ENCODE results near the gene HDLBP.

The HDLBP gene

DNA sequence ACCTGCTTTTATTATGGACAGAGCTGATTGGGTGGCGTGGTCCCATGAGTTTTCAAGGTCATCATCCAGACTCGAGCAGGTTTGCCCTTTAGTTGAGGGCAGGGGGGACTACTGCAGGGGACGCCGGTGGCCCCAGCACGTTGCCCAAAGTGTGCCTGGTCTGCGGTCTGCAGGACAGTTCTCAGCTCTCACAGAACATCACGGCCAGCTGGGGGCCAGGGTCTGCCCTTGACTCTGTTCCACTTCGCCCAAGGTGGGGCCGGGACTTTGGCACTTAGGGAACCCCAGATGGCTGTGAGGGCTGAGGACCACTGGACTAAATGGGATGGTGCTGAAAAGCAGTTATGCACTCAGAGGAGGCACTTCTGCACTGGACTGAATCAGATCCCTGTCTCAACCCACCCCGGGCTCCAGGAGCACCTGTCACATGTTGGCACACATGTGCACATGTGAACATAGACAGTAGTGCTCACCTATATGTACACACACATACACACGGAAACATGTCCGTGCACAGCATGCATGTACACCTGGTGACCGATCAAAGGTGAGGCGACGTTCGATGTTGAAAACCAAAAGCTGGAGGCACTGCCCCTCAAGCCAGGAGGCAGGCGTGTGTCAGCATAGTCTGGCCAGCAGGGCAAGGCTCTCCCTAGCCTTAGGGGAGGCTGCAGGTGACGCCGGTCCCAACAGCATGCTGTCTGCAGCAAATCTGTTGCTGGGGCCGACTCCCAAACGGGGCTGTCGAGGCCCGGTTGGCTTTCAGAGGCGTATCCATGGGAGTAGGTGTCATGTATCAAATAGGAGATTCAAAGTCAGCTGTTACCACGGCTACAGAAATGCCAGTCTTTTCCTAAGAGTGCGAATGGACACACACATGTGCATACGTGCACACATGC, 116.8 kb downstream of the HDLBP start:
- no peak for TF ChIP-seq GATA2 (IDR thresholded peaks at IDR 0.05; ENCODE audit: low read depth, low read length)
- no peak for TF ChIP-seq GATA3 (IDR thresholded peaks at IDR 0.05; ENCODE audit: low read depth, low read length)

DNA sequence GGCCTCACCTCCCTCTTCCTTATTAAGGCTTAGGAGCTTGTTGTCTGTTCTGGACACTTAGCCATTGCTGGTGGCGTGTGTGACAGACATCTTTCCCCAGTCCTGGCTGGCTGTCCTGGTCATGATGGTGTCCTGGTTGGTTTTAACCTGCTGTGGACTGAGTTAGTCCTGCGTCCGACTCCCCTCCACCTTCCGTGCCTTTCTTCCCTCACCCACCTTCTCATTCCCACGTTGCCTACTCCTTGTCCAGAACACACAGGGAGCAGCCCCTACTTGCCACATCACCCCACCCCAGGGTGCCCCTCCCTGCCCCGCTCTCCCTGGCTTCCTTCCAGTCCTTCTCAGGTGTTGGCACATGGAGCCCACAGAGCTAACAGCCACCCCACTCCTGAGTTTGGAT, 117.5 kb downstream of the HDLBP start:
- TF ChIP-seq GATA2 (IDR thresholded peaks at IDR 0.05; ENCODE audit: low read depth, low read length): no peak

DNA sequence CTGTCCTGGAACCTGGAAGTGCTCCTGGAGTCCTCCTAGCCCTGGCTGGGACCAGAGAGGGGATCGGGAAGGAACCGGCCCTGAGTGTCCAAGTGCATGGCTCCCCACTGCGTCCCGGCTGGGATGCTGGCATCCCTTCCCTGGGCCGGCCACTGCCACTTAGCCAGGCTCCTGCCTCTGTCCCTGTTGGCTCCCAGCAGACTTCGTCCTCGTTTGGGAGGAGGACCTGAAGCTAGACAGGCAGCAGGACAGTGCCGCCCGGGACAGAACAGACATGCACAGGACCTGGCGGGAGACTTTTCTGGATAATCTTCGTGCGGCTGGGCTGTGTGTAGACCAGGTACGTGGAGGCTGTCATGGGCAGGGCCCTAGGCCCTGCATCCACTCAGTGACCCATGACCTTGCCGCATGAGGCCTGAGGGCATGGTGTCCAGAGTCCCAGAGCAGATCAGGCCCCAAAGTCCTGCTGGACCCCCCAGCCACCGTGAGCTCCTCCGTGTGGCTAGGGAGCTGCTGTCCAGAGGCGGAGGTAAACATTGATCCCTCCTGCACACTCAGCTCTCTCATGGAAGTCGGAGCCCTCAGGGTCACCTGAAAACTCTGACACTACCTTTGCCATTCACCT, 119.9 kb downstream of the HDLBP start:
- TF ChIP-seq GATA2 (IDR thresholded peaks at IDR 0.05; ENCODE audit: low read depth, low read length) (no peak), GATA3 (IDR thresholded peaks at IDR 0.05; ENCODE audit: low read depth, low read length) (no peak)

DNA sequence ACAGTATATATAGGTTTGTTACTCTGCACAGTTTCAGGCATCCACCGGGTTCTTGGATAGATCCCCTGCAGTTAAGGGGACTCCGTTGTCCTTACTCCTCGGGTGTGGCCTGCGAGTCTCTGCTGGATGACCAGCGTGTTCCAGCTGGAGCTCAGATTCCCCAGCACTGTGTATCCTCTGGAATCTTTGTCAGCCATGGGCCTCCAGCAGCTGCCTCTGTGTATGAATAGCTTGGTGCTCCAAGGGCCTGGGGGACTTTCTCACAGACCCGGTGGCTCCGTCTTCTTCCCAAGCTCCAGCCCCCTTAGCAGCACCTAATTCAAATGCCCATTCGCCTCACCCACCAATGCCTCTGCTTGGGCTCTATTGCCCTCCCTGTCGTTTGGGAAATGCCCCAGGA, 120.7 kb downstream of the HDLBP start:
- TF ChIP-seq GATA3 (IDR thresholded peaks at IDR 0.05; ENCODE audit: low read depth, low read length): no peak
- no peak for TF ChIP-seq GATA2 (IDR thresholded peaks at IDR 0.05; ENCODE audit: low read depth, low read length)

DNA sequence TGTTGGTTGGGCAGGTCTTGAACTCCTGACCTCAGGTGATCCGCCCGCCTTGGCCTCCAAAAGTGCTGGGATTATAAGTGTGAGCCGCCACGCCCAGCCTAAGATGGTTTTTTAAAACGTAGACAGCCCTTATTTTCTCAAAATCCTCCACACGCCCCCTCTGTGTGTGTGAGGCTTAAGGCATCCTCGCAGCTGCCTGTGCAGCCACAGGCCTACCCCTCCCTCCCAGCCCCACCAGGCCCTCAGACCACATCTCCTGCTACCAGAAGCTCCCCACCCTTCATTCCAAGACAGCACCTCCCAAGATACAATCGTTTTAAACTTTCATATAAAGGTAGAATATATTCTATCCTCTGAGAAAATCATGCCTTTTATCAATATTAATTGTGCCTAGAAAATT, 122.2 kb downstream of the HDLBP start:
- TF ChIP-seq GATA2 (IDR thresholded peaks at IDR 0.05; ENCODE audit: low read depth, low read length) (no peak), GATA3 (IDR thresholded peaks at IDR 0.05; ENCODE audit: low read depth, low read length) (no peak)

DNA sequence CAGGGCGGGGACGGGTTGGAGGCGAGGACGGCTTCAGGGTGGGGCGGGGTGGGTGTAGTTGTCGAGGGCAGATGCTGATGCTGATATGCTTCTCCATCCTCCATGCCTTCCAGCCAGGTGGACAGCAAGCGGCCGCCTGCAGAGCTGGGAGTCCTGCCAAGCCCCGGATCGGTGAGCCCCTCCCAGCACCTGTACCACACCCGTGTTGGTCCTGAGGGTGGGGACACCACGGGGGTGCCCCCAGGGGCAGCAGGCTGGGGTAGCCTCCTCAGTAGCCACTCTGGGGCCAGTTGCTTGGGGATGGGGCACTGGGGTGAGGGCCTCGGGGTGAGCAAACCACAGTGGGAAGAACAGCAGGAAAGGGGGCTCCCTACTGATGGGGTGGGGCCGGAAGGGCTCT, 124.4 kb downstream of the HDLBP start:
- TF ChIP-seq GATA3 (IDR thresholded peaks at IDR 0.05; ENCODE audit: low read depth, low read length): no peak
- TF ChIP-seq GATA2 (IDR thresholded peaks at IDR 0.05; ENCODE audit: low read depth, low read length): no peak

DNA sequence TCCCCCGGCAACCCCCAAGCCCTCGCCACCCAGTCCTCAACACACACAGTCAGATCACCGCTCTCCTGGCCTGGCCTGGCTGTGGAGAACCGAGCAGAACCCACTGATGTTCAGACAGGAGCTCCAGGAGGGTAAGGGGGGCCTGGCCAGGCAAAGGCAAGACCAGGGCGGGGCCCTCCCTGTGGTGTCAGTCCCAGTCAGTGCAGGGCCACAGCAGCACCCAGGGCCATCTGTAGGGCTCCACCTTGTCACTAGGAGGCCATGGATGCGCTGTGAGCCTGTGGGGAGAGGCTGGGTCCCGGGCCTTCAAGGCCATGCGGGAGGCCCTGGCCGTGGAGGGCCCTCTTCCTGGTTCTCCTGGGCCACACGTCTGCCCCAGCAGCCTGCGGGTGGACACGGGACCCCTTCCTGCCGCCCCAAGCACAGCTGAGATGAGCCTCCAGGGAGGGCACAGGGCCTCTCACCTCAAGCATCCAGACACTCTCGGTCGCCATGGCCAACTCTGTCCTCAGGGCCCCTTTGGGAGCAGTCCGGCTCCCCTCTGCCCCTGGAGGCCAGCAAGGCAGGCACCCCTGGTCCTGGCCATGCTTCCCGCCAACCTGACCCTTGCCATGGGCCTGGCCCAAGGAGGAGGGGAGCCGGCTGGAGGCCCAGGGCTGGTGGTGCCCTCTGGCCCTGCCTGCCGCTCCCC, 125.0 kb downstream of the HDLBP start:
- no peak for TF ChIP-seq GATA3 (IDR thresholded peaks at IDR 0.05; ENCODE audit: low read depth, low read length)
- no peak for TF ChIP-seq GATA2 (IDR thresholded peaks at IDR 0.05; ENCODE audit: low read depth, low read length)

DNA sequence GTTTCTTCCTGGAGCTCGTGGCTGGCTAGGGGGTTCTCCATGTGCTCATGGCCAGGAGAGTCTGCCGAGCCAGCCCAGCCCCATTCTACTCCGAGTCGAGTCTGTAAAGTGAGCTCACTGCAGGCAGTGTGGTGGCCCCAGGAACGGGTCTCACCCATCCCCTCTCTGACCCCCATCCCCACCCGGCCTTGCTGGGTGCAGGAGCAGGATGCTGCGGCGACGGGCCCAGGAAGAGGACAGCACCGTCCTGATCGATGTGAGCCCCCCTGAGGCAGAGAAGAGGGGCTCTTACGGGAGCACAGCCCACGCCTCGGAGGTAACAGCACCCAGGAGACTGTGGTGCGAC, 125.6 kb downstream of the HDLBP start:
- no peak for TF ChIP-seq GATA2 (IDR thresholded peaks at IDR 0.05; ENCODE audit: low read depth, low read length)
- TF ChIP-seq GATA3 (IDR thresholded peaks at IDR 0.05; ENCODE audit: low read depth, low read length): no peak

DNA sequence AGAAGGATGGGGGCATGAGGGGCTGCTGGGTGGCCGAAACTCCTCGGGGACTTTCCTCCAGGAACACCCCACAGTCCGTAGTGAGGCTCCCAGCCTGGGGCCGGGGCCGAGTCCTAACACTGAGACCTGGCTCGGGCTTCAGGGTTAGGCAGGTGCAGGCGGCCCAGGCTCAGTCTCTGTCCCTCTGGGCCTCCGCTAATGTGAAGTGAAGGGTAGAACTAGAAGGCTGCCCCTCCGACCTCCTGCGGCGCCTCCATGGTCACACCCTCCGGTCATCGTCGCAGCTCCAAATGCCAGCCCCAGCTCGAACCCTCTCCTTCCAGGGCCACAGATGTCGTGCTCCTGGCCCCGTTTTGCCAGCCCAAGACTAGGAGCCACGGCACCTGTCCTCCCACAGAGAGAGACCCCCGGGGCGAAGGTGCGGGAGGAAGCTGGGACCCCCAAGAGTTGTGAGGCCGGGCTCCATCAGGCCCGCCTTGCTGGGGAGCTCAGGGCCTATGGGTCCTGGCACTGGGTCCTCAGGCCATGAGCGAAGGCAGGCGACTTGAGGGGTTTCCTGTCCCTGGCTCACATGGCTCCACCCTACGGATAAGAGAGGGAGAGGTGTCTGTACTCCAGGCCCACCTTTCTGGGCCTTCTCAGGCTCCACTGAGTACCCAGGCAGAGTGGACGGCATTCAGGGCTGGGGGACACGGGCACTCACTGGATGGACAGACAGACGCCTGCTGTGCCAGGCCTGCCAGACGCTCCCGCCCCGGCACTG, 126.2 kb downstream of the HDLBP start:
- no peak for TF ChIP-seq GATA2 (IDR thresholded peaks at IDR 0.05; ENCODE audit: low read depth, low read length)
- TF ChIP-seq GATA3 (IDR thresholded peaks at IDR 0.05; ENCODE audit: low read depth, low read length): no peak

DNA sequence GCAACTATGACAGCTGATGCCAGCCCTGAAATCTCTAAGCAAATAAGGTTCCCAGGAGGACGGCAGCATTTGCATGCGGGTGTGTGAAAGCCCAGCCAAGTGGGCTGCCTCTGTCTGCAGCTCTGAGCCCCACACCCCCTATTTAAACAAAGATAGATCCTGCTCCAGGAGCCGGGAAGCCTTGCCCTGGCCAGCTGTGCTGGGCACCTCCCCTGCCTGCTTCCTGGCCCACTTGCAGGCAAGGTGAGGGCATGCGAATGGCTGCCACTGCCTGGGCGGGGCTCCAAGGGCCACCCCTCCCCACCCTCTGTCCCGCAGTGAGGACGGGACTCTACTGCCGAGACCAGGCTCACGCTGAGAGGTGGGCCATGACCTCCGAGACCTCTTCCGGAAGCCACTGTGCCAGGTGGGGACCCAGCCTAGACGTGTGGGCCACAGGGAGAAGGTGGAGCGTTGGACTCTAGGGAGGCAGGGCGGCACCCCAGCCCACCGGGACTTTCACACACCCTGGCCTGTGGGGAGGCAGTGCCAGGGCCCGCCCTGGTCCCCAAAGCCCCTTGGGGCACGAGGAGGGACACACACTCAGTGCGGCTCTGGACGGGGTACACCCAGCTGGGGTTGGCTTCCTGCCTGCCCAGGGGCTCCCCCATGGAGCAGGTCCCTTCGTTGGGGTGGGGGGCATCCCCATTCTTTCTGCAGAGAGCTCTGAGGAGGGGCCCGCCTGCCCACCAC, 126.9 kb downstream of the HDLBP start, which contains the start of gene ANO7:
ANO7 (plus strand) TSS at position 317 of the 732 bp plus-strand sequence. CDS start 1,387 bp downstream, outside the sequence.
- TF ChIP-seq GATA2 (IDR thresholded peaks at IDR 0.05; ENCODE audit: low read depth, low read length) (no peak), GATA3 (IDR thresholded peaks at IDR 0.05; ENCODE audit: low read depth, low read length) (no peak)

DNA sequence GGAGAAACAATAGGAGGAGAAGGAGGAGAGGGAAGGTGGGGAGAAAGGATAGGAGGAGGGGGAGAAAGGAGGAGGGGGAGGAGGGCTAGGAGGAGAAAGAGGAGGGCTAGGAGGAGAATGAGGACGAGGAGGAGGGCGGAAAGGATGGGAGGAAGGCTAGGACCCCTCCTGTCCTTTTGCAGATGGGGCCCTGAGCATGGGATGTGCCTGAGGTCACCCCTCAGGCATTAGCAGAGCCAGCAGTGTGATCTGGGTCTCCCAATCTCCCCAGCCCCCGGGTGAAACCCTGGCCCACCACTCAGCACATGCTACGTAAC, 127.6 kb downstream of the HDLBP start:
- TF ChIP-seq GATA3 (IDR thresholded peaks at IDR 0.05; ENCODE audit: low read depth, low read length) (no peak), GATA2 (IDR thresholded peaks at IDR 0.05; ENCODE audit: low read depth, low read length) (no peak)

DNA sequence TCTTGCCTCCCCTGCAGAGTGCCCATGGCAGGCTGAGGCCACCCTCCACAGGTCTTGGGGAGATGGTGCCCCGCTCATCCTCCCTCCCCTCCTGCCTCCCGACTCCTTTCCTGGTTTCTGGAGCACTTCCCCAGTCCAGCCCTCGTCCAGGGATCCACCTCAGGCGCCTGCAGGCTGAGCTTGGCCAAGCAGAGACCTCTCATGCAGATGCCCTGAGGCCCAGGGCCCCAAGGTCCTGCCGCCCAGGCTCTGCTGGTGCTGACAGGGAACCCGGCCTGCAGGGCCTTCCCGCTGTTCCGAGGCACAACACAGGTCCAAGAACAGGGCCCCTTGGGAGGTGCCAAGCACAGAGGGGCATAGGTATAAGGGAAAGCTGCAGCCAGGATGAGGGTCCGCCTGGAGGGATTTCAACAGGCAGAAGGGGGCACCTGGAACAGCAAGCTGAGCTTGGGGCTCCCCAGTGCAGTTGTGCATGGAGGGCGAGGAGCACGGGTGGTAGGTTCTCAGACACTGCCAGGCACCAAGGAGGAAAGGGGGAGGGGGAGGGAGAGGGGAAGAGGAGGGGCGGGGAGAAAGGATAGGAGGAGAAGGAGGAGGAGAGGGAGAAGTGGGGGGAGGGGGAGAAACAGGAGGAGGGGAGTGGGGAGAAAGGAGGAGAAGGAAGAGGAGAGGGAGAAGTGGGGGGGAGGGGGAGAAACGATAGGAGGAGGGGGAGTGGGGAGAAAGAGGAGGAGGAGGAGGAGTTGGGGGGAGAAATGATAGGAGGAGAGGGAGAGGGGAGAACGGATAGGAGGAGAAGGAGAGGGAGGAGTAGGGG, 128.2 kb downstream of the HDLBP start:
- no peak for TF ChIP-seq GATA2 (IDR thresholded peaks at IDR 0.05; ENCODE audit: low read depth, low read length)
- TF ChIP-seq GATA3 (IDR thresholded peaks at IDR 0.05; ENCODE audit: low read depth, low read length): no peak

DNA sequence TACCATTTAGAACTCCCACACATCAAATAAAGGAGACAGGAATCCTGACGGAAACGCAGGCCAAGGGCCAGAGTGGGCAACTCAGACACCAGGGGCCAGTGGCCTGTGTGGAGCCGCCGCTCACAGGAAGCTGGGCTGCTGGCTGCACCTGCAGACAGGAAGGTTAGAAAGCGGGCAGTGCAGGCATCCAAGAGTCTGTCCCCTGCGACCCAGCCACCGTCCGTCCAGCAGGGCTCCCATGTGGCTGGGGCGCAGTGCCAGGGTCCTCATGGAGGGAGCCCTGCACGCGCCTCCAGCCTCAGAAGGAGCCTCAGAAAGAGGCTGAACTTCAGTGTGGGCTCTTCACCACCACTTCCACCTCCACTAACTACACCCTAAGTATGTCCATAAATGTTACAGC, 129.5 kb downstream of the HDLBP start:
- no peak for TF ChIP-seq GATA2 (IDR thresholded peaks at IDR 0.05; ENCODE audit: low read depth, low read length)

Data from SH-SY5Y (cell line).